HG03575 (cell line): ENCODE data around the gene LRRC45.

Source experiments
- ATAC-seq: cut with Tn5 transposase; IDR thresholded peaks from one replicate; pipeline ENCODE4 v1.9.1; 2021; ENCODE audit not compliant: unreplicated experiment, insufficient number of reproducible peaks, low FRiP score; ENCODE audit errors: extremely low read depth

Gene LRRC45

DNA sequence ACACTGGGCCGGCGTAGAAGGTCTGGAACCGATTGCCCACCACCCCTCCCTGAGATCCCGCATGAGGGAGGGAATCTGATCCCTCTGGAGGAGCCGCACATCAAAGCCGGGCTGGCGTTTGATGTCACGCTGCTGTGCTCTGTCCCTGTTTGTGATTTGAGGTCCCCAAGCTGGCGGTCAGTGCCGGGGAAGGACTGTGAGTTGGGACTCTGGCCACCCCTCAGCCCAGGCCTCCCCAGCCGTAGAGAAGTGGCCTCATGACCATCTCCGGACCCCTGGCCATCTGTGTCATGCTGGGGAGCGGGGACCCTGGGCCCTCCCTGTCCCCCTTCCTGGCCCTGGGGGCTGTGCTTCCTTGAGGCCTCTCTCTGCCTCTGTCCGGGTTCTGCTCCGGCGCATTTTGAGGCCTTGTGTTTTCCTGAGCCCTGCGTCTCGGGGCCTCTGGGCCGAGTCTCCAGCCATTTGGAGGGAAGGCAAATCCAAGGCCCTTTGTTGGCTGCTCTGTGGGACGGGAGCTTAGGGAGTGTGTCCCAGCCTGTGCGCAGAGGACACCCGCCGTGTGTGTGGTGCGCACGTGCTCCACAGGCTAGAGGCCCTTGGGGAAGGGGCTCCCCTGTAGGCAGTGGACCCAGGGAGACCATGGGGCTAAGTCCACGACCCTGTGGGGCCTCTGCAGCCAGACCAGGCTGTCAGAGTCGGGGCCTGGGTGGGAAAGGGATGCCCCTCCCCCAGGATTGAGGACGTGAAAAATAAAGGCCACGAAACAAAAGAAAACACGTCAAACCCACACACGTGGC lies 30.6 kb upstream of the LRRC45 start:
- no peak for ATAC-seq

DNA sequence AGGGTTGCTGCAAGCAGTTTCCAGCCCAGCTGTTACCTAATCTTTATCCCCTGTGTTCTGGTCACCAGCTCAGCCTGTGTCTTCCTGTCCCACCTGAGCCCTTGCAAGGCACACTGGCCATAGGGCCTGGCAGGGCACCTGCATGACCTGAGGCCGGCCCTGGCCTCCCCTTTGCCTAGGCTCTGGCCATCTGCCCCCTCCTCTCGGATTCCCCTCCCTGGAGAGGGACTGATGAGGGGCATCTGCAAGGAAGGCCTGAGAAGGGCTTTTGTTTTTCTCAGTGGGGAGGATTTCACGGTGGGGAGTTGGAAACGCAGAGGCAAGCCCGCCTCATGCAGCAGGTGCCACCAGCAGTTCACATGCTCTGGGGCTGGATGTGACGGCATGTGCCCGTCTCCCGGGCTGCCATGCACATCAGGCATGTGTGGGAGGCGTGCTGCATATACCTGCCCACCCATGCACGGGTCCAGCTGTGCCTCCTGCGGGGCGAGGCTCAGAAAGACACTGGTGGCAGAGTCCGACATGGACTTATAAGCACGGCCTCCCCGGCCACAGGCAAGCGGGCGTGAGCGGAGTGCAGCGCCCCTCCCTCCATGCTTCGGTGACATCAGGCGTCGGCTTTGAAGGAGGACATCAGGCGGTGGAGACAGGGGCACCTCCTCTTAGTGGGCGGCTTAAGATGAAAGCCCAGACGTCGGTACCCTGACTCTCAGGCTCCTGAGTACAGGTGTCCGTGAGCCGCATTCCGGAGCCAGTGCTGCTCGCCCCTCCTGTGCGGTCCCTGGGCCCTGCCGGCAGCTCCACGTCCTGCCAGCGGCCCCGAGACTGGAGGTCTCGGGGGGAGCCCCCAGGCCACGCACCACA lies 29.1 kb upstream of the LRRC45 start:
- ATAC-seq = no peak

DNA sequence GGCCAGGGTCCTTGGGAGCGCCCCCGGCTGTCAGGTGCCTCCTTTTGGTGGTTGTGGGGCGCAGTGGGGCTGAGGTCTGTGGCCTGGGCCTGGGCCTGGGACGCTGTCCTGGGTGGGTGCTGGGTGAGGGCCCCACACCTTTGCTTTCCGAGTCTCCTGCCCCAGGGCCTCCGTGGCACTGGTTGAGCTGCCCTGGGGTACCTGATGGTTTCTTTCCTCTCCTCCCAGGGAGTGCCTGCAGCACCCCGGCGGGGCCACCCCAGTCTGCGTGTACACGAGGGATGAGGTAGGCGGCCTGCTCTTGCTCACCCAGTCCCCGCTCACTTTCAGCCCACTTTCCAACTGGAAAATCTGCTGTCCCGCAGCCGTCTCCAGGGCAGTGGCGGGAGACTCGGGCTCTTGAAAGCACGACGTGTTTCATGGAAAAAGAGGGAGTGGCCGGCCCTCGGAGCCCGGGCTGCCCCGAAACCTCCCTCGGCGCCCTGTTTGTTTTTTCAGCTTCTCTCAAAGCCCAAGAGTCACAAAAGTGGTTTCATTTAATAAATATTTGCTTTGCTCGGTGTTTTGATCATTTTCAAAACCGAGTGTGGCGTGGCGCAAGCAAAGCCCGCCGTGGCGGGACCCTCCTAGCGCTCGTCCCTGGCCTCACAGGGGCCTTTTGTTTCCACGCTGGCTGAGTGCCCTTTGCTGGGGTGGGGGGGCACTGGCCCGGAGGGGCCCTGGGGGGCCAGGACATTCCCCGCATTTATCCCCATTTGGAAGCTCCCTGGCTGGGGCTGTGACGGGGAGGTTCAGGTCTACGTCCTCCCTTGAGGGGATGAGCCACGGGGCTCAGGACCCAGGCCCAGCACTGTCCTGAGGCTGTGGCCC lies 28.3 kb upstream of the LRRC45 start:
- ATAC-seq = no peak

DNA sequence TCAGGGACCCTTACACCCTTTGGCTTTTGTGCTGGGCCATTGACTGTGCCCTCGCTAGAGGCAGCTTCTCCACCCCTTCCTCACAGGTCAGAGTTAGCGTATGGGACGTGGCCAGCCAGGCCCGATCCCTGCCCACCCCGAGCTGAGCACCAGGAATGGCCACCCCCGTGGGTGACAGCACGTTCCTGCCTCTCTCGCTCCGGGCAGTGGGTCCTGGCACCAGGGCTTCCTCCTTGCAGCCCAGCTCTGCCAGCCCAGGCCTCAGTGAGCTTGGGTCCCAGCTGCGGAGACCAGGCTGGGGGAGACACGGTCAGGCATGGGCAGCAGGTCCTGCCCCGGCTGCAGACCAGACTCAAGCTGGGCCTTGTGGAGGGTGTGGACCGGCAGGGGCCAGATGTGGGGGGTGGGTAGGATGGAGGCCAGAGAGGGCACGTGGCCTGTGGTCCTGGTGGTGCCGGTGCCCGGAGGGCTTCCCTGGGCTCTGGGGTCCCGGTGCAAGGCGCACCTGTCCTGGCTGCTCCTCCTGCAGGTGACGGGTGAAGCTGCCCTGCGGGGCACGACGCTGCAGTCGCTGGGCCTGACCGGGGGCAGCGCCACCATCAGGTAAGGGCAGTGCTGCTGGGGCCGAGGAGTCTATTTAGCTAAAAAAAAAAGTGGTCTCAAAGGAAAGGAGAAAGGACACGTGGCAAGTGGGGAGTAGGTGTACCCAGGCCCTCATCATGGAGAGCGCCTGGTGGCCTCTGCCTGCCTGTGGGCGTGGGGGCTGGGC lies 27.5 kb upstream of the LRRC45 start:
- ATAC-seq = no peak

DNA sequence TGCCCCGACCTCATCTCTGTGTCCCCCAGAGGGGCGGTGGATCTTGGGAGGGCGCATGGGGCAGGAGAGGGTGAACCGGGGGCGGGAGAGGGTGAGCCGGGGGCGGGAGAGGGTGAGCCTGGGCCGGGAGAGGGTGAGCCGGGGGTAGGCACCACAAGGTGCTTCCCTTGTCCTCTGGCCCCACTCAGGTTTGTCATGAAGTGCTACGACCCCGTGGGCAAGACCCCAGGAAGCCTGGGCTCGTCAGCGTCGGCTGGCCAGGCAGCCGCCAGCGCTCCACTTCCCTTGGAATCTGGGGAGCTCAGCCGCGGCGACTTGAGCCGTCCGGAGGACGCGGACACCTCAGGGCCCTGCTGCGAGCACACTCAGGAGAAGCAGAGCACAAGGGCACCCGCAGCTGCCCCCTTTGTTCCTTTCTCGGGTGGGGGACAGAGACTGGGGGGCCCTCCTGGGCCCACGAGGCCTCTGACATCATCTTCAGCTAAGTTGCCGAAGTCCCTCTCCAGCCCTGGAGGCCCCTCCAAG lies 26.8 kb upstream of the LRRC45 start:
- ATAC-seq = no peak

DNA sequence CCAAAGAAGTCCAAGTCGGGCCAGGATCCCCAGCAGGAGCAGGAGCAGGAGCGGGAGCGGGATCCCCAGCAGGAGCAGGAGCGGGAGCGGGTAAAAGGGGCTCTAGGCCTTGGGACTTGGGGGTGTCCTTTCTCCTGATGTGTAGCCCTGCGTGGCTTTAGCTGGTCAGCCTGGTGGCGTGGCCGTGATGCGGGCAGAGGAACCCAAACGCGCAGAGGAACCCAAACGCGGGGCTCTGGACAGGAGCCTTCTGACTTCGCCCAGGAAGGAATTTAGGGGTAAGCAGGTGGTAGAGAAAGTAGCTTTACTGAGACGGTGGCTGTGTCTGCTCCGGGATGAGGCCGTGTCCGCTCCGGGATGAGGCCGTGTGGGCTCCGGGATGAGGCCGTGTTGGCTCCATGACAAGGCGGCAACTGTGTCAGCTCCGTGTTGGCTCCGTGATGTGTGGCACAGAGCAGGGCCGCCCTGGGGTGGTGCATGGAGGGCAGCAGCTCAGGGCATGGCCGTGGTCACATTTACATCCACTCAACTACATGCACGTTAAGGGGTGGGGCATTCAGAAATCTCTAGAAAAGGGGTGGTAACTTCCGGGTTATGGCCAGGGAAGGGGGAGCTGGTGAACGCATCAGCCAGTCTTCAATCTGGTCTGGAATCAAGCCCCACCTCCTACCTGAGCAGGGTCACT lies 26.2 kb upstream of the LRRC45 start:
- ATAC-seq = no peak

DNA sequence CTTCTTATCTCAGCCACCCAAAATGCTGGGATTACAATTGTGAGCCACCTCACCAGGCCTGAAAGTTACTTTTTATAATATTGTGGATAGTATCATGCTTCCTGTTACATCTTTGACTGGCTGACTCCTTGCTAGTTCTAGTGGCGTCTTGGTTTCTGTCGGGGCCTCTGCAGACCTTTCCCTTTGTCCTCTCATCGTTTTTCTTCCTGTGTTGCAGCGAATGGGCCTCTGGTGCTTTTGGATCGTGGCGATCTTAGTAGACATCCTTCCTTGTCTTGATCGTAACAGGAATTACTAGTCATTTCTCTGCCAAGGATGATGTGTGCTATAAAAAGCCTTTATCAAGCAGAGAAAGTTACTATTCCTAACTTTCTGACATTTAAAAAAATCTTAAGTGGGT lies 24.9 kb upstream of the LRRC45 start:
- no peak for ATAC-seq

DNA sequence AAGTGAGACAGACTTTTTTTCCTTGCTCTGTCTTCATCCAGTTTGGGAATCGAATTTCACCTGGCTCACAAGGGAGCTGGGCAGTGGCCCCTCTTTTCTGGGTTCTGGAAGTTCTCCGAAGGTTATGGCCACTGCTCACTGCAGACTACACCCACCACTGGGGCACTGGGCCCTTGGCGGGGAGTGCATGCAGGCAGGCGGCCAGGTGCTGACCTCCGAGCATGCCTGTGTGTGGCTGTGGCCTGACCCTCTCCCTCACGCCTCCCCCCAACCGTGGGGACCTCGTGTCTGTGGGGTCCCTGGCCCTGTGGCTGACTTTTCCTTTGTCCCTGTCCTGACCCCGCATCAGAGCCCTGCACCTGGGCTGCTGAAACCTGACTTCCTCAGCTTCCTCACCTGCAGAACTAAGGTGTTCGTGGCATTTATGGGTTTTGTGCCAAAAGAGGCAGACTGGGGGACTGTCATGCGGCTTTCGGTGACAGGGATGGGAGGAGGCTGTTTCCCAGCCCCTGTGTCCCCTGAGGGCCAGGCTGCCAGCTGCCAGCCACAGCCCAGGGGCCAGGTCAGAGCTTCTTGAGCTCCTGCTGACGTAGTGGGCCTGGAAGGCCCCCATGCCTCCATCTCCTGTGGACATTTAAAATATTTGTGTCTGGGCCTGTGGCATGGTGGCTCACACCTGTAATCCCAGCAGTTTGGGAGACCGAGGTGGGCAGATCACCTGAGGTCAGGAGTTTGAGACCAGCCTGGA lies 24.2 kb upstream of the LRRC45 start:
- no peak for ATAC-seq

DNA sequence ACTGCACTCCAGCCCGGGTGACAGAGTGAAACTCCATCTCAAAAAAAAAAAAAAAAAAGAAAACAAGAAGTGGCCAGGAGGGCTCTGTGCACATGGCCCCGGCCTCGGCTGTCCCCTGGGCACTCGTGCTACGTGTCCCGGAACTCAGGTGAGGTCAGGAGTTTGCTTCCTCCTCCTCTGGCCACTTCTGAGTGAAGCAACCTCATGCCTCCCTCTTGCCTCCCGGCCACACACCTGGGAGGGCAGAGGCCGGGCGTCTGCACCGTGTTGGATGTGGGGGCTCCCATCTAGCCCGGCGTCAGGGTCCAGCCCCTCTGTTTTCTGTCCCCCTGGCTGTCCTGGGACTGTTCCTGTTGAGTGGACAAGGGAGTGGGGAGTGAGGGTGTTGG lies 23.5 kb upstream of the LRRC45 start:
- ATAC-seq = no peak

DNA sequence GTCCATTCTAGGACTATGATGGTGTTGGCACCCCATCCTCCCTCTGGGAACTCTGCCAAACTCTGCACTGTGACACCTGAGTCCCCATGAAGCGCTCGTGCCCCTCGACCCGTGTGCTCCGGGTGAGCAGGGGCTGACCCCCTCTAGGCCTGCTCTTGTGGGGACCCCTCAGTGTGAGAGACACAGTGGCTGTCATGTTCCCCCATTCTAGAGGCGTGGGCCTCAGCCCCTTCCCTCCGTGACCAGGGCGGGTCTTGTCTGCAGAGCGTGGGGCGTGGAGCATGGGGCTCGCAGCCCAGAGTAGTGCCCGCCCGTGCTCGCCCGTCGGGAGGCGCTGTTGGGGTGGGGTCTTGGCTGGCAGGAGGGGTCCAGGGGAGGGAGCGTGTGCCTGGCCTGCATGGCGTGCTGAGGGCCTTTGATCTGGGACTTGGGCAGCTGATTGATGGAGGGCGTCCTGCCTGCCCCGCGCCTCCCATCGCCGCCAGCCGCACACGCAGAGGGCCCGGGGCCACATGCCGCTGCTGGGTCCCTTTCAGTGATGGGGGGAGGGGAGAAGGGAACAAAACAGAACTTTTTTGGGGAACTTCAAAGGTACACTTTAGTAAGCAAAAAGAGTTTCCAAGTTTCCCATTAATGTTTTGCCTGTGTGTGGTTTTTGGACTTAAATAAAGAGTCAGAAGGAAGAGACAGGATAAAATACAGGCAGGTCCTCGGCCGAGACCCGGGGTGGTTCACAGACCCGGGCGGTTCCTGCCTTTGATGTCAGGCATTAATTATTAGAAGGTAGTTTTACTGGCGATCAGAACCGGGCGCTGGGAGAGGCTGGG lies 22.9 kb upstream of the LRRC45 start:
- ATAC-seq = no peak

DNA sequence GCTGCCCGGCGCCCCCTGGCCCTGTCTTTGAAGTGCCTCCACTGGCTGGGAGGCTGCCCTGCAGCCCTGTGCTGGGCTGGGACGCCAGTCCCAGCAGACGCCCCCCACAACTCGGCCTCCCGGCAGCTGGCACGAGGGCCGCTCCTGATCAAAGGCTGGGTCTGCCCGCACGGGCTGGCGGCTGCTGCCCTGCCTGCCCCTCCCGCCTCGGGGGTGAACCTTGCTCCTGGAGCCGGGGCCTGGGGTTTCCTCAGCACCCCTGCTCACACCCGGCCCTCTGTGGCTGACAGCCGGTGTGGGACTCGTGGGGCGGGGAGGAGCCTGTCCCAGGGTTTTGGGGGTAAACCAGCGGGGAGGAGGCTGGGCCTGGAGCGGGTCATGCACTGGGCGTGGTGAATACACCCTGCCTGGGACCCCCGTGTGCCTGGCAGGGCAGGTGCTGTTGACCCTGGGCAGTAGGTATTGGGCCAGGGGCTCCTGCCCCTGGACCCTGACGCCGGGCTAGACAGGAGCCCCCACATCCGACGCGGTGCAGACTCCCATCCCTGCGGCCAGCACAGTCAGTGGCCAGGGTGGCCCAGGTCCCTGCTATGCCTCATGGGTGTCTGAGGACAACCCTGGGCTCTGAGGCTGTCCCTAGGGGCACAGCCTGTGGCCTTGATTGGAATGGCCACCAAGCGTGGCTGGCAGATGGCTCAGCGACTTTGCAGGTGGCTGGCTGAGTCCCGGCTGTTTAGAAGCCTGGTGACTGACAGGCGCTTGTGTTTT lies 22.1 kb upstream of the LRRC45 start:
- ATAC-seq = no peak

DNA sequence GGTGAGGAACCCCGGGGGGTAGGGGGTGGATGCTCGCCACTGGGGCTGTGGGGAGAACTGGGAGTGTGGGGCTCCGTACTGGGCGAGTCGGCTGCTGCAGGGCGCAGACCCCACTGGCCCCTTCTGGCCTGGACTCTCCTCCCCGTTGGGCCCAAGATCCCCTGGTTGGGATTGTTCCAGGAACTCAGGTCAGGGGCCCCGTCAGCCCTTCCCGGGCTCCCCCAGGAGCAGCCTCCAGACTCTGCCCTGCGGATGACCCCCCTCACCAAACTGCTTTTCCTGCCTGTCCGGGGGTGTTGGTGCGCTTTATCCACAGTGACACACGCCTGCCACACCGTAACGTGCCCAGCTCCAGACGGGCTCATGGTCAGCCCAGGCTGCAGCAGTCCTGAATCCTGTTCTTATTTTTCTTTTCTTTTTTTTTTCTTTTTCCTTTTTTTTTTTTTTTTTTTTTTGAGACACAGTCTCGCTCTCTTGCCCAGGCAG lies 21.5 kb upstream of the LRRC45 start:
- ATAC-seq = no peak

DNA sequence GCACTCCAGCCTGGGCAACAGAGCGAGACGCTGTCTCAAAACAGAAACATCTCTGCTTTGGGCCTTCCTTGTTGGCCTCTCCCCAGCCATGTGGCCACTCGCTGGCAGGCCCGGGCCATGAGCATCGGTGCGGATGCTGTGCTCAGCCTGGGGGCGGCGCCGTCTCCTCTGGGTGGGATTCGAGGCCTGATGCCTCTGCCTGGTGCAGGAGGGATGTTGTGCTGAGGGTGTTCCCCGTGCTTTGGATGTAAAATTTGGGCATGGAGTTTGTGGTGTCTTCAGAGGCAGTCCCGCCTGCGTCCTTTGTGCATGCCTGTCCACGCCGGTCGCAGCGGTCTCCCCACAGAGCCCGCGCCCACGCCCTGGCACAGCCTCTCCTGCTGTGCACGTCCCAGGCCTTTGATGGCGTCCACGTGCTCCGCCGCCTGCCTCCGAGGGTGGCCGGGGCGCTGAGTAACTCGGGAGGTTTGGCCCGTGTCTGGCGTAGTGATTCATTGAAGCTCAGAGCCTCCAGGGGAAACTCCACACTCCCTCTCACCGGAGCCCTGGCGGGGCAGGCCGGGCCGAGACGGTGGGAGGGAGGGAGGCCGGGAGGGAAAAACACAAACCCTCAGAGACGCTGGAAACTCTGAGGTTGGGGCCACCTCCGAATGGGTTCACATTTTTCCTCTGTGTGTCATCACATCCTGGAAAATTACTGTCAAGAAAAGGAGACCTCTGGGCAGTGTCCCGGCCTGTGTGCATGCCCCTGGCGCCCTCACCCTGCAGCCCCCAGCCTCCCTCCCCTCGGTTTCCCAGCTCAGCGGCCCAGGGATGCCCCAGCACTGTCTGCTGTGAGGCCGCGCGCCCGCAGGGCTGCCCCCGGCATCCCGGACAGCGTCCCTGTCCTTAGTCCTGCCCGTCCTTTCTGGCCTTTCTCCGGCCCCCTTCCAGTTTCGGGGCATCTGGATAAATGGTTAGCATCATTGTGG lies 19.4 kb upstream of the LRRC45 start:
- ATAC-seq = no peak

DNA sequence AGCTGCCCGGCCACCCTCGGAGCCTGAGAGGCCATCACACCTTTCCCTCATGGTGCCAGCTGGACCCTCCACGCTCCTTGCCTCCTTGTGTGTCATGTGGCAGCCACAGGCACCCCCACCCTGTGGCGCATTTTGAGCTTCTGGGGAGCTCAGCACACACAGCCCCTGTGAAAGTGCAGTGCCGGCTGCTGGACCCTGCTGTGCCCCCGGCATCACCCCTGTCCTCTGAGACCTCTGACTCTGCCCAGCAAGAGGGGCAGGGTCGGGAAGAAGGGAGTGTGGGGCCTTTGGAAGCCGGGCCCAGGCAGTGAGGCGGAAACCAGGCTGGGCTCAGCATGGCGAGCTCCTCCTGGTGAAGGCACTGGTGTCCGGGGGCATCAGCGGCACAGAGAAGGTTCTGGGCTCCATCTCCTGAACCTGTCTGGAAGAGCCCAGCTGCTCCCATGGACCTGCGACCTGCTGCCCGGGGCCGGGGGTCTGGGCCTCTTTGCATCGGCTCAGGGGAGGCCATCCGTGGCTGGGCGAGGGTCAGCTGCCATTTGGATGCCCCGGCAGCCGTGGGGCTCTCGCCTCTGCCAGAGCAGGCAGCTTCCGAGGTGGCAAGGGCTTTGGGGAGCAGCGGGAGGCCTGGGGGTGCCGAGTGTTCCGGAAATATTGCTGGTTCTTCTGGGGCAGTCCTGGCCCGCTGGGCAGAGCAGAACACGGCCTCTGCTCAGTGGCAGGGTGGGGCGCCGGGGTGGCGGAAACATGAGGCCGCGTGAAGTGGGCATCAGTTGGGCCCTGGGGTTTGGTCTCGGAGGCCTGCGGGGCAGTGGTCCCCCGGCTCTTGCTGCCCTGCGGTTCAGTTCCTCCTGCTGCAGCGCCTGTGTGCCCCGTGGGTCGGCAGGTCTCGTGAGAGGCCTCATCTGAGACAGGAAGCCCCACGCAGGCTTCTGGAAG lies 18.3 kb upstream of the LRRC45 start:
- ATAC-seq = no peak
